Kasumi-1 (cell line): Measurements from ENCODE around the gene TLE1.
A peak's percentile ranks its signal among the peaks of the same experiment; 100 is the strongest.
"Not testable (repeated sequence)": the region's sequence is repeated elsewhere in the genome, so short reads cannot be mapped to it uniquely, and the experiment has no call there.

Experiments
- DNase-seq, 2 experiments: peaks; one replicate each; lab custom pipeline; 2025; lab: John Stamatoyannopoulos, UW

TLE1 gene

GRCh38 chr9:81689343-81690175 is at the start of gene TLE1:
TLE1 (minus strand) TSS chr9:81689547; CDS start chr9:81688240, 1,307 bp downstream.
- DNase-seq, result peak; percentile 96 to 97

DNA sequence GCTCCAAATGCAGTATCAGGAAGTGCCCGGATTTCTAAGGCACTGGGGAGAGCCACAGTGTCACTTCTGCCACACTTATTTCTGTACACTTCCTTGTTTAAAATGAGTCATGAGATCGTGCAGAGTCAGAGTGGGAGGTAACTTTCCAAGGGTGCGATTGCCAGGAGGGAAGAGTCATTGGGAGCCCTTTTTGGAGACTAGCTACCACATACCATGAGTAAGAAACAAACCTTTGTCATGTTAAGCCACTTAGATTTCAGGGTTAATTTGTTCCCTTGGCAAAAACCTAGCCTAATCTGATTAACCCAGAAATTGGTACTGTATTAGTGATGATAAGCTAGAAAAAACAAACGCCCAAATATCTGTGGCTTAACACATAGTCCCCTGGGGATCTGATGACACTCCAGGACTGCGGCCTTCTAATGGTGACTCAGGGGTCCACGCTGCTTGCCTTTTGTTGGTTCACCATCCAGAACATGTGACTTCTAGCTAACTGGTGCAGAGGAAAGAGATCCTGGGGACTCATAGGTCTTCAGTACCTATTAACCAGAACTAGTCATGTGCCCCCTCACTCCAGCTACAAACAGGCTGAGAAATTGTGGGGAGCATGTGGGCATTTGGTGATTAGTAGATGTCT is 48.6 kb upstream of the TLE1 start:
- peak; percentile 59 to 74 for DNase-seq

DNA sequence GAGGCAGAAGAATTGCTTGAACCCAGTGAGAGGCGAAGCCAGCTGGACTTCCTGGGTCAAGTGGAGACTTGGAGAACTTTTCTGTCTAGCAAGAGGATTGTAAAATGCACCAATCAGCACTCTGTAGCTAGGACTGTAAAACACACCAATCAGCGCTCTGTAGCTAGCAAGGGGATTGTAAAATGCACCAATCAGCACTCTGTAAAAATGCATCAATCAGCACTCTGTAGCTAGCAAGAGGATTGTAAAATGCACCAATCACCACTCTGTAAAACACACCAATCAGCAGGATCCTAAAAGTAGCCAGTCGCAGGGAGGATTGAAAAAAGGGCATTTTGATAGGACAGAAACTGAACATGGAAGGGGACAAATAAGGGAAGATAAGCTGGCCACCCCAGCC is 41.2 kb upstream of the TLE1 start:
- DNase-seq, result not testable (repeated sequence)

DNA sequence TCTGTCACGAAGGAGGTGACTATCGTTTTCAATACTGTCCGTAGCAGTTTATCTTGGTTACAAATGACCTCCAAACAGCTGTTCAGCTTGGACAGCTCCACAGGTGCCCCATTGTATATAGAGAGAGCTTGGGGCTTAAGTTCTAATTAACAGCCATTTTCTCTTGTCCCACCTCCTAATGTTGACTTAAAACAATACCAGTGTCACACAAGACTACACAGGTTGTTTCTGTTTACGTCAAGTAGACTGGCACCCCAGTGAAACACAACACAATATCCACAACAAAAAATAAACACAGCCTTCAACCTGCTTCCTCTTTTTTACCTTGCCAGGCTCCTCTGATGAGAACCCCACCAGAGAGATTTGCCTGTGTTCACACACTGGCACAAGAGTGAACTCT is 39.8 kb upstream of the TLE1 start:
- peak in 1 of 2 experiments; percentile 4 for DNase-seq

- DNase-seq, result no peak
Measured at GRCh38 chr9:81724242-81724889, 35.0 kb upstream of the TLE1 start.

DNA sequence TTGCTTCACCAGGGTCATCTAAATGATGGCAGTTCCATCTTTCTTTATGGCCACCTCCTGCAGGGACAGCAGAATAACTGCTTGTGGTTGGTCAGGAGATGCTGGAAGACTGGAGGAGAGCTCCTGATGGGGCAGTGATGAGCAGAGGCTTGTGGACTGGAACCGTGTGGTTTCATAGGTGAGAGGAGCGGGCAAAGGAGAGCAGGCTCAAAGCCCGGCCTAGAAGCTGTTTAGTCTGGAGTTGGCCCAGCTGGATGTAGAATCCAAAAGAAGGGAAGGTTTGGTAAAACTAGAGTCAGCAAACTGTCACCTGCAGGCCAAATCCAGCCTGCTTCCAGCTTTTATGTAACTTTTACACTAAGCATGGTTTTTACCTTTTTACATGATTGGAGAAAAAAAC is 32.9 kb upstream of the TLE1 start:
- DNase-seq, result no peak

DNA sequence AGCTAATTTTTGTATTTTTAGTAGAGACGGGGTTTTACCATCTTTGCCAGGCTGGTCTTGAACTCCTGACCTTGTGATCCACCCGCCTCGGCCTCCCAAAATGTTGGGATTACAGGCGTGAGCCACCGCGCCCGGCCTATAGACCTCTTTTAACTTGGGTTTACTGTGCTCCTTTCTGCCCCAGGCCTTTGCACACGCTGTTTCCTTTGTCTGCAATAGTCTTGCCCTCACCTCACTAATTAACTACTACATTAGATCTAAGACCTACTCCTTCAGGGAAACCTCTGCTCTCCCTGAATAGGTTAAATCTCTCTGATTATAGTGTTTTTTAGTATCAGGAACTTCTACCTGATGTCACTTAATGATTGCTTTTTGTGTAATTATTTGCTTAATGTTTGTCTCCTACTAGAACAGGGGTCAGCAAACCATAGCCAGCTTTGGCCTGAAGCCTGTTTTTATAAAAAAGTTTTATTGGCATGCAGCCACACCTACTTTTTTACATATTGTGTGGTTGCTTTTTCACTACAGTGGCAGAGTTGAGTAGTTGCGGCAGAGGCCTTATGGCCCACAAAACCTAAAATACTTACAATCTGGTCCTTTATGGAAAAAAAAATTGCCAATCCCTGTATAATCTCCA is 31.2 kb upstream of the TLE1 start:
- DNase-seq, result no peak

- no peak for DNase-seq
Measured at GRCh38 chr9:81719972-81720371, 30.6 kb upstream of the TLE1 start.

DNA sequence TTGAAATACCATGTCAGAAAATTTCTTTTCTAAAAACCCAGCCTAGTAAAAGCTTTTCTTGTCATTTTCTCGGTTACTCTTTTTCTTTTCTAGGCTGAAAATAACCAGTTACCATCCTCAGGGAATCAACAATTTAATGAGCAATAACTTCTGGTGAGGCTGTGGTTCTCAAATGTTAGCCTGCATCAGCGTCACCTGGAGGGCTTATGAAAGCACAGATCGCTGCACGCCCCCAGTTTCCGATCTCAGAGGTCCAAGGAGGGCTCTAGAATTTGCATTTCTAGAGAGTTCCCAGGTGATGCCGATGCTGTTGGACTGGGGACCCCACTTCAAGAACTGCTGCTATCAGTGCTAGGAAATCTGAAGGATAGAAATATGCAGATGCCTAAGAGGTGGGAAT is 28.9 kb upstream of the TLE1 start:
- DNase-seq, result no peak

- no peak for DNase-seq
Measured at GRCh38 chr9:81717747-81718077, 28.4 kb upstream of the TLE1 start.

DNA sequence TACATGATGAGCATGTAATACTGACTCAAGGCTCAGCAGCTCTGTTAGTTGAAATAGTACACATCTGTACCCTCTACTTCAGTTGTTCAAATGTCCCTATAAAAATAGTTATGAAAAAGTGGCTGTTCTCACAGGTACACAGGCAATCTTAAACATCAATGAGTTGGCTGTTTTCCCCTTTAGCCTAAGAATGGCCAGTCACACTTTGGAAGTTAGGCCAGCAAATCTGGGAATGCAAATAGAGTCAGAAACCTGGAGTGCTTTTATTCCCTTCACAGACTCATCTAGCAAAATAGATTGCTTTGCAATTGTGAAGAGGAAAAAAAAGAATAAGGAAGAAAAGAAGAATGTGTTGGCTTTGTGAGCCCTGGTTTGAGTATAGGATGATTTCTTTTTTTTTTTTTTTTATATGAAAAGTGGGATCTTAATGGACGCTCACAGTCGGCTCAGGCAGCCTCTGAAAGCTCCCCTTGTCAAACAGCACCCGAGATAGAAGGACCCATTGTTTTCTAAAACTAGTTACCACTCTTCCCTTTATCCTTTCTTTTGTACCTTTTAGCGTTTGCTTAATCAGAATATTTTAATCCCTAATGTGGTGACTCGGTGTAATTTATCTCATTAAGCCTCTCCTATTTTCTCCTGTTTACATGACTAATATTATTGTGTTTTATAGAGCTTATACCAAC is 27.9 kb upstream of the TLE1 start:
- no peak for DNase-seq

DNA sequence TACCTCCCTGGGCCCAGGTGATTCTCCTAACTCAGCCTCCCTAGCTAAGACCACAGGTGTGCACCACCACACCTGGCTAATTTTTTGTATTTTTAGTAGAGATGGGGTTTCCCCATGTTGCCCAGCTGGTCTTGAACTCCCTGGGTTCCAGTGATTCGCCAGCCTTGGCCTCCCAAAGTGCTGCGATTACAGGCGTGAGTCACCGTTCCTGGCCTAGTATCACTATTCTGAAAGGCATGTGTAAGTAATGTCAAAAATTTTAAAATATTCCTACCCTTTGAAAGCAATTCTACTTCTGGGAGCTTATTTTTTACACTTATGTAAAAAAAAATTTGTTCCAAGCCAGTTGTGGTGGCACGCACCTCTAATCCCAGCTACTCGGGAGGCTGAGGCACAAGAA is 27.1 kb upstream of the TLE1 start:
- DNase-seq, result no peak

- DNase-seq, result no peak
Measured at GRCh38 chr9:81705578-81705977, 16.2 kb upstream of the TLE1 start.

DNA sequence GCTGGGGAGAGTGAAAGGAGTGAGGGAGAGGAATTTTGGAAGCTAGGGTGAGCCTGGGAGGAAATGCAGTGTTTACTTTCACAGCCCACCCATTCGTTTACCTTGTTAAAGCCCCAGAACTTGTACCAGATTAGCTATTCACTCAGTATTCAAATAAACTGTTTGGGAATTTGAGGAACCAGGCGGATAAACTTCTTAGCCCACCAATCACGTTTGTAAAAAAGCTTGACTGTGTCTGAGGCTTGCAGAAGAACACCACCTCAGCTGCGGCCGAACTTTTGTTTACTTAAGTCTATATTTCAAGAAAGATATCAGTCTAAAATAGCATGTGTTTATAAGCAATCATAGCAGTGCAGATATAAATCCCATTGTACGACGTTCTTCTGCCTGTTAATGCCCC is 5.2 kb upstream of the TLE1 start:
- DNase-seq, result no peak

DNA sequence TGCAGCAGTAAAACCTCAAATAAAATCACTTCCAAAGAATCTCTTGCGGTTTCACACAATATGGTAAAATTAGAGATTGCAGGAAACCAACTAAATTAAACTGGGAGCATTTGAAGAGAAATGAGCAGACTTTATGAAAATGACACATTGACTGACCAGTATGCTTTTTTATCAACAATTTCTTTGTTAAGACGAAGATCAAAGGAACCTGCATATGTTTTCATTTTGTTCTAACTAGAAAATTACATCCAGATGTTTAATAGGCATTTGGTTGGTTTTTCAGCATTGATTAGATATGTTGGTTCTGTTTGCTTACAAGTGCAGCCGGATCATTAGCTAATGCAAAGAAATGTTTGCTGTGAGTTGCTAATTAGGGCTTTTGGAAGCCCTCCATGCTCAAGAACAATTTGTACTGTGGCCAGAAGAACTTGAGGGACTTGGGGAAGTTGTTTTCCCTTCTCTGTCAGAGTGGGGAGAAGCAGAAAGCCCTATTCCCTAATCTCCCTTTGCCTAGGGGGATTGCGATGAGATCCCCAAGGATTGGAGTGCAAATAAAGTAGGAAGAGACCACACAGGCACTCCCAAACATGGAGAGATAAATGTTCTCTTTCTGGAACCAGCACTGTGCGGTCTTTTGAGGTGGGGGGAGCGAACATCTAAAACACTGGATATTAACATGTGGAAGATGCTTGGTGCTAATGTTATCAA is 4.5 kb upstream of the TLE1 start:
- no peak for DNase-seq

DNA sequence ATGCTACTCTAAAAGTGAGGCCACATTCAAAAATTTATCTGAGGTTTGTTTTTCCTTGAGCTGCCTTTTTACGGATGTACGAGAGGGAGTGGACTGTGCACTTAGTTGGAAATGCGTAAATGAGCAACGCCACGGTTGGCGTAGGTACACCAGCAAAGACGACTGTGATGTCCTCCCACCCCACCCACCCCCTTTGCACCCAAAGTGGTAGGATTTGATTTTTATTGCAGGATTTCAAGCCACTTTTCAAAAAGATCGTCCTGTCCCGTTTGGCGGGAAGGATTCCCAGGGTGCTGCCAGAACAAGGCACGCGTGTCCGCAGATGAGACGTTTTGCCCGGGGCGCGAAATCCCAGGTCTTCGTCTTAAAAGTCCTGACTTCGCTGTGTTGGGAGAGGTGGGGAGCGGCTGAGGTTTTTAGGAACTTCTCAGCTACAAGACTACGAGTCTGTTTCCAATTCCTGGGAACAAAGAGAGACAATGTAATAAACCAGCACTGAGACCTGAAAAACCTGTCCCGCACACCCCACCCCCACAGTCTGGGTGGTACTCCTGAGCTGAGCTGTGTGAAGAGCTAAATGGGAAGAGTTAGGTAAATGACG is 1.0 kb upstream of the TLE1 start:
- no peak for DNase-seq

GRCh38 chr9:81689093-81689342 is 329 bp downstream of the TLE1 start:
- not testable (repeated sequence) for DNase-seq

GRCh38 chr9:81688262-81689092 is 870 bp downstream of the TLE1 start:
- not testable (repeated sequence) for DNase-seq

DNA sequence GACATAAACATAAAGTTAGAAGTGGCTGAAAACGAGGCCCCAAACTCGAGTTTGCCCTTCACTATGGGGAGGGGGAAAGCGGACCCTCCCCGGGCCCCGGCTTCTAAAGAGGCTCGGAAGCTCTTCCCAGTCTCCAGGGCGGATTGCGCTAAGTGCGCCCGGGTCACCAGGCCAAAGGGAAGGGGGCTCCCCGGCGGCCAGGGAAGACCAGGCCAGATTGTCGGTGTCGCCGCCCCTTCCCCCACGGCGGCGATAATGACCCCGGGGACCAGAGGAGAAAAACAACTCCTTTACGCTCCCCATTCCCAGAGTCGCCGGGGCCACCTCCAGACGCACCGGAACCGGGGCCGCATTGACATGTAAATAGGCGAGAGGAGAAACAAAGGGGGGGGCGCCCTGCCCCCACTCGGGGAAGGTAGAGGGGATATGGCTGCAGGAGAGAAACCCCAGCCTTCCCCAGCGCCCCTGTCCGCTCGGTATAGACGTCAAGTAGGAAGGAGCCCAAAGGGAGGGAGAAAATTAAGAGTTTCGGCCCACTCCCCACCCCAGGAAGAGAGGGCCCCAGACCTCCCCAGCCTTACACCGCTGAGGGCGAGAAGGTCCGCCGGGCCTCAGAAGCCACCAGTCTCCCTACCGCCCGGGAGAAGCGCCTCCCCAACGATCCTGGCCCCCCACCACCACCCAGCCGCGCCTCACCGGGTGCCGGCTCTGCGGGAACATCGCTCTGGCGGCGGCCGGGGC is 1.7 kb downstream of the TLE1 start:
- no peak for DNase-seq
